IgD-negative memory B cell (primary cell): ENCODE data around the gene CRTAP. TPM values are rescaled to one million over a fixed set of nuclear protein-coding genes. Genes with fewer than 3 reads are reported as not detected.
A peak's percentile ranks its signal among the peaks of the same experiment; 100 is the strongest.
"Not testable (repeated sequence)": the region's sequence is repeated elsewhere in the genome, so short reads cannot be mapped to it uniquely, and the experiment has no call there.

Source experiments
- H3K27ac Mint-ChIP-seq, 3 donors: one replicate each; pipeline ENCODE4 v1.8.0; 2020 to 2022; ENCODE audit warnings: mild to moderate bottlenecking in 3 of 3, mixed read lengths in 3 of 3, moderate library complexity in 1 of 3
- H3K27me3 Mint-ChIP-seq: one replicate; pipeline ENCODE4 v1.8.0; 2021; ENCODE audit warnings: mixed read lengths
- H3K36me3 Mint-ChIP-seq: one replicate; pipeline ENCODE4 v1.8.0; 2020; ENCODE audit warnings: mild to moderate bottlenecking, mixed read lengths
- H3K4me1 Mint-ChIP-seq, 3 donors: one replicate each; pipeline ENCODE4 v1.8.0; 2020 to 2022; ENCODE audit warnings: mixed read lengths in 3 of 3, mild to moderate bottlenecking in 1 of 3
- H3K4me3 Mint-ChIP-seq, 4 donors: one replicate each; pipeline ENCODE4 v1.8.0; 2020 to 2022; ENCODE audit warnings: mild to moderate bottlenecking in 4 of 4, mixed read lengths in 4 of 4, moderate library complexity in 3 of 4
- H3K9me3 Mint-ChIP-seq, 3 donors: one replicate each; pipeline ENCODE4 v1.8.0; 2020 to 2021; ENCODE audit warnings: mixed read lengths in 3 of 3, mild to moderate bottlenecking in 1 of 3
- polyA plus RNA-seq: library from polyadenylated mRNA; unstranded; fragments of 300-500 nt; fragmentation: Illumina TruSeq; gene quantifications from one replicate; pipeline ENCODE4 v1.2.3, GENCODE V29; 2021

Gene CRTAP
- polyA plus RNA-seq, 1 donor from 2014 or later = 88.0 TPM

GRCh38 chr3:33167284-33167683 is 53.5 kb downstream of the CRTAP start:
- H3K4me1 Mint-ChIP-seq = peaks cover 6 to 8% (median 8%) of the 10 kb centered on the region in 3 donors
- H3K4me3 Mint-ChIP-seq = no peak overlapping the region

GRCh38 chr3:33167716-33168336 is 54.0 kb downstream of the CRTAP start:
- Mint-ChIP-seq H3K9me3 (peaks cover 0 to 1% (median 0%) of the 10 kb centered on the region in 3 donors), H3K27ac (no peak overlapping the region), H3K4me1 (peaks cover 6 to 8% (median 8%) of the 10 kb centered on the region in 3 donors), H3K27me3 (no peaks in the 10 kb centered on the region), H3K4me3 (no peak overlapping the region), H3K36me3 (no peaks in the 10 kb centered on the region)

More at GRCh38 chr3:33167284-33167683, 53.5 kb downstream of the CRTAP start:
- Mint-ChIP-seq H3K27me3 (no peaks in the 10 kb centered on the region), H3K9me3 (peaks cover 0 to 1% (median 0%) of the 10 kb centered on the region in 3 donors), H3K27ac (no peak overlapping the region), H3K36me3 (no peaks in the 10 kb centered on the region)

GRCh38 chr3:33170531-33170930 is 56.7 kb downstream of the CRTAP start:
- peaks cover 0 to 5% (median 5%) of the 10 kb centered on the region in 3 donors for H3K4me1 Mint-ChIP-seq
- no peak overlapping the region for H3K27ac Mint-ChIP-seq
- no peak overlapping the region for H3K4me3 Mint-ChIP-seq
- H3K9me3 Mint-ChIP-seq = peaks cover 0 to 1% (median 0%) of the 10 kb centered on the region in 3 donors
- H3K36me3 Mint-ChIP-seq = no peaks in the 10 kb centered on the region
- peaks cover 1% of the 10 kb centered on the region for H3K27me3 Mint-ChIP-seq

GRCh38 chr3:33171580-33171979 is 57.8 kb downstream of the CRTAP start:
- no peaks in the 10 kb centered on the region for H3K36me3 Mint-ChIP-seq
- peaks cover 0 to 5% (median 5%) of the 10 kb centered on the region in 3 donors for H3K4me1 Mint-ChIP-seq
- no peak overlapping the region for H3K27ac Mint-ChIP-seq
- no peaks in the 10 kb centered on the region for H3K9me3 Mint-ChIP-seq
- H3K27me3 Mint-ChIP-seq = peaks cover 1% of the 10 kb centered on the region
- H3K4me3 Mint-ChIP-seq = peak overlapping the region in 1 of 4 donors; percentile 29

GRCh38 chr3:33173103-33173502 is 59.3 kb downstream of the CRTAP start:
- Mint-ChIP-seq H3K36me3 (no peaks in the 10 kb centered on the region), H3K9me3 (peaks cover 0 to 3% (median under 1%) of the 10 kb centered on the region in 3 donors), H3K4me1 (peaks cover 0 to 5% (median 5%) of the 10 kb centered on the region in 3 donors), H3K4me3 (no peak overlapping the region), H3K27ac (no peak overlapping the region), H3K27me3 (peaks cover 1% of the 10 kb centered on the region)

GRCh38 chr3:33173672-33174071 is 59.9 kb downstream of the CRTAP start:
- Mint-ChIP-seq H3K9me3 (peaks cover 1 to 3% (median 2%) of the 10 kb centered on the region in 3 donors), H3K4me1 (peaks cover 0 to 5% (median 5%) of the 10 kb centered on the region in 3 donors), H3K27me3 (peaks cover 1% of the 10 kb centered on the region), H3K36me3 (no peaks in the 10 kb centered on the region), H3K4me3 (no peak overlapping the region), H3K27ac (no peak overlapping the region)

- Mint-ChIP-seq H3K9me3 (peaks cover 3 to 5% (median 3%) of the 10 kb centered on the region in 3 donors), H3K4me1 (peaks cover 0 to 5% (median 5%) of the 10 kb centered on the region in 3 donors), H3K27ac (no peak overlapping the region), H3K36me3 (no peaks in the 10 kb centered on the region), H3K4me3 (no peak overlapping the region), H3K27me3 (peaks cover 1% of the 10 kb centered on the region)
These were observed 60.3 kb downstream of the CRTAP start for GRCh38 chr3:33174095-33174494.

GRCh38 chr3:33174711-33175414 is 61.0 kb downstream of the CRTAP start:
- Mint-ChIP-seq H3K27ac (no peak overlapping the region), H3K27me3 (peaks cover 1% of the 10 kb centered on the region), H3K4me1 (peaks cover 0 to 5% (median 5%) of the 10 kb centered on the region in 3 donors), H3K4me3 (no peak overlapping the region), H3K36me3 (no peaks in the 10 kb centered on the region), H3K9me3 (peaks cover 5 to 12% (median 6%) of the 10 kb centered on the region in 3 donors)

- peaks cover 1% of the 10 kb centered on the region for H3K27me3 Mint-ChIP-seq
- H3K36me3 Mint-ChIP-seq = no peaks in the 10 kb centered on the region
- peaks cover 6 to 20% (median 10%) of the 10 kb centered on the region in 3 donors for H3K9me3 Mint-ChIP-seq
- no peak overlapping the region for H3K27ac Mint-ChIP-seq
- H3K4me3 Mint-ChIP-seq = no peak overlapping the region
- H3K4me1 Mint-ChIP-seq = no peaks in the 10 kb centered on the region
These were observed 65.3 kb downstream of the CRTAP start for GRCh38 chr3:33179132-33179531.

- peaks cover 1% of the 10 kb centered on the region for H3K27me3 Mint-ChIP-seq
- no peak overlapping the region for H3K27ac Mint-ChIP-seq
- no peaks in the 10 kb centered on the region for H3K4me1 Mint-ChIP-seq
These were observed 67.4 kb downstream of the CRTAP start for GRCh38 chr3:33181229-33181628.

GRCh38 chr3:33181641-33182040 is 67.8 kb downstream of the CRTAP start:
- not testable (repeated sequence) for H3K4me1 Mint-ChIP-seq, H3K27ac Mint-ChIP-seq, H3K4me3 Mint-ChIP-seq, H3K27me3 Mint-ChIP-seq, H3K36me3 Mint-ChIP-seq
- peaks cover 6 to 20% (median 10%) of the 10 kb centered on the region in 3 donors for H3K9me3 Mint-ChIP-seq

More at GRCh38 chr3:33181229-33181628, 67.4 kb downstream of the CRTAP start:
- Mint-ChIP-seq H3K4me3 (no peak overlapping the region), H3K9me3 (peaks cover 6 to 20% (median 10%) of the 10 kb centered on the region in 3 donors), H3K36me3 (no peaks in the 10 kb centered on the region)

- Mint-ChIP-seq H3K27me3 (peaks cover 3% of the 10 kb centered on the region), H3K27ac (no peak overlapping the region), H3K4me3 (no peak overlapping the region), H3K9me3 (peaks cover 0 to 8% (median 5%) of the 10 kb centered on the region in 3 donors), H3K4me1 (no peaks in the 10 kb centered on the region), H3K36me3 (no peaks in the 10 kb centered on the region)
These were observed 71.0 kb downstream of the CRTAP start for GRCh38 chr3:33184863-33185262.

GRCh38 chr3:33186524-33187367 is 72.9 kb downstream of the CRTAP start:
- peaks cover 3% of the 10 kb centered on the region for H3K27me3 Mint-ChIP-seq
- H3K4me3 Mint-ChIP-seq = no peak overlapping the region
- H3K9me3 Mint-ChIP-seq = peaks cover 0 to 8% (median 4%) of the 10 kb centered on the region in 3 donors
- H3K36me3 Mint-ChIP-seq = no peaks in the 10 kb centered on the region
- no peaks in the 10 kb centered on the region for H3K4me1 Mint-ChIP-seq
- H3K27ac Mint-ChIP-seq = peak overlapping the region in 1 of 3 donors; percentile 5

GRCh38 chr3:33187368-33187634 is 73.5 kb downstream of the CRTAP start:
- Mint-ChIP-seq H3K27ac (no peak overlapping the region), H3K9me3 (peaks cover 0 to 8% (median 4%) of the 10 kb centered on the region in 3 donors), H3K4me1 (no peaks in the 10 kb centered on the region), H3K36me3 (no peaks in the 10 kb centered on the region), H3K27me3 (peaks cover 3% of the 10 kb centered on the region), H3K4me3 (no peak overlapping the region)

- H3K27me3 Mint-ChIP-seq = peaks cover 2% of the 10 kb centered on the region
- H3K4me3 Mint-ChIP-seq = no peak overlapping the region
- H3K4me1 Mint-ChIP-seq = no peaks in the 10 kb centered on the region
- H3K36me3 Mint-ChIP-seq = no peaks in the 10 kb centered on the region
- no peak overlapping the region for H3K27ac Mint-ChIP-seq
- no peaks in the 10 kb centered on the region for H3K9me3 Mint-ChIP-seq
These were observed 80.5 kb downstream of the CRTAP start for GRCh38 chr3:33194303-33194702.
